Chondrocyte (in vitro differentiated cells): ENCODE results near the gene TMEM183A. TPM values are rescaled to one million over a fixed set of nuclear protein-coding genes. Genes with fewer than 3 reads are reported as not detected.
"Not testable (repeated sequence)": the region's sequence is repeated elsewhere in the genome, so short reads cannot be mapped to it uniquely, and the experiment has no call there.

Experiments
- DNase-seq: peaks from one replicate; pipeline ENCODE4 v3.0.0; 2021; ENCODE audit warnings: mixed read lengths, low spot score
- H3K27ac Mint-ChIP-seq: one replicate; pipeline ENCODE4 v1.8.0; 2021; ENCODE audit warnings: mild to moderate bottlenecking, moderate library complexity, mixed read lengths; ENCODE audit not compliant: unreplicated experiment
- H3K27me3 Mint-ChIP-seq: 2 replicates; pipeline ENCODE4 v1.8.0; 2021; ENCODE audit warnings: low read depth, mixed read lengths
- H3K36me3 Mint-ChIP-seq: 2 replicates; pipeline ENCODE4 v1.8.0; 2021; ENCODE audit warnings: low read depth, mixed read lengths
- H3K4me1 Mint-ChIP-seq: 2 replicates; pipeline ENCODE4 v1.8.0; 2021; ENCODE audit warnings: low read depth, mild to moderate bottlenecking, mixed read lengths
- H3K4me3 Mint-ChIP-seq: one replicate; pipeline ENCODE4 v1.8.0; 2021; ENCODE audit warnings: mild to moderate bottlenecking, moderate library complexity, mixed read lengths; ENCODE audit not compliant: unreplicated experiment
- H3K9me3 Mint-ChIP-seq: 2 replicates; pipeline ENCODE4 v1.8.0; 2021; ENCODE audit warnings: low read depth, mixed read lengths
- CTCF ChIP-seq: fragments of 200-600 bp; sonication (generic); IDR thresholded peaks from 2 replicates; pipeline ENCODE4 v1.5.0; 2021; ENCODE audit warnings: antibody characterized with exemption, mild to moderate bottlenecking, moderate library complexity
- total RNA-seq: library from RNA; stranded (reverse); gene quantifications from 3 replicates; pipeline ENCODE4 v1.2.1, GENCODE V29; 2021

The TMEM183A gene
- total RNA-seq, 1 donor from 2014 or later: 51.4 TPM

- TF ChIP-seq CTCF: no peak
- H3K4me1 Mint-ChIP-seq: no peaks in the 10 kb centered on the region
- no peak overlapping the region for H3K4me3 Mint-ChIP-seq
- H3K36me3 Mint-ChIP-seq: no peaks in the 10 kb centered on the region
- peaks cover 32% of the 10 kb centered on the region for H3K27me3 Mint-ChIP-seq
- no peak overlapping the region for H3K27ac Mint-ChIP-seq
- DNase-seq: no peak
- no peaks in the 10 kb centered on the region for H3K9me3 Mint-ChIP-seq
These were observed 6.8 kb upstream of the TMEM183A start for GRCh38 chr1:203000217-203000944.

- Mint-ChIP-seq H3K9me3 (no peaks in the 10 kb centered on the region), H3K27me3 (peaks cover 17% of the 10 kb centered on the region), H3K27ac (no peak overlapping the region), H3K4me1 (peaks cover 10% of the 10 kb centered on the region), H3K36me3 (no peaks in the 10 kb centered on the region), H3K4me3 (no peak overlapping the region)
- no peak for DNase-seq
- TF ChIP-seq CTCF: no peak
These were observed 5.2 kb upstream of the TMEM183A start for GRCh38 chr1:203001986-203002385.

- no peak overlapping the region for H3K27ac Mint-ChIP-seq
- H3K4me3 Mint-ChIP-seq: no peak overlapping the region
- peaks cover 8% of the 10 kb centered on the region for H3K27me3 Mint-ChIP-seq
- no peaks in the 10 kb centered on the region for H3K36me3 Mint-ChIP-seq
- TF ChIP-seq CTCF: no peak
- no peaks in the 10 kb centered on the region for H3K9me3 Mint-ChIP-seq
- no peak for DNase-seq
- peaks cover 13% of the 10 kb centered on the region for H3K4me1 Mint-ChIP-seq
These were observed 4.2 kb upstream of the TMEM183A start for GRCh38 chr1:203002951-203003350.

- H3K27ac Mint-ChIP-seq: peak overlapping the region; percentile 37
- H3K27me3 Mint-ChIP-seq, H3K36me3 Mint-ChIP-seq, DNase-seq, H3K9me3 Mint-ChIP-seq: not testable (repeated sequence)
- H3K4me3 Mint-ChIP-seq: peak overlapping the region; percentile 81
- H3K4me1 Mint-ChIP-seq: peaks cover 25% of the 10 kb centered on the region
These were observed 1.6 kb upstream of the TMEM183A start for GRCh38 chr1:203005395-203006142.

- Mint-ChIP-seq H3K4me1 (peaks cover 28% of the 10 kb centered on the region), H3K27ac (no peak overlapping the region)
- DNase-seq: no peak
These were observed 2.0 kb downstream of the TMEM183A start for GRCh38 chr1:203009185-203009584.

More at GRCh38 chr1:203009185-203009584, 2.0 kb downstream of the TMEM183A start:
- peak overlapping the region; percentile 81 for H3K4me3 Mint-ChIP-seq
- TF ChIP-seq CTCF: no peak
- no peaks in the 10 kb centered on the region for H3K9me3 Mint-ChIP-seq
- H3K27me3 Mint-ChIP-seq: no peaks in the 10 kb centered on the region
- H3K36me3 Mint-ChIP-seq: peaks cover 16% of the 10 kb centered on the region
